ENCODE data around the gene ATG12.

DNA sequence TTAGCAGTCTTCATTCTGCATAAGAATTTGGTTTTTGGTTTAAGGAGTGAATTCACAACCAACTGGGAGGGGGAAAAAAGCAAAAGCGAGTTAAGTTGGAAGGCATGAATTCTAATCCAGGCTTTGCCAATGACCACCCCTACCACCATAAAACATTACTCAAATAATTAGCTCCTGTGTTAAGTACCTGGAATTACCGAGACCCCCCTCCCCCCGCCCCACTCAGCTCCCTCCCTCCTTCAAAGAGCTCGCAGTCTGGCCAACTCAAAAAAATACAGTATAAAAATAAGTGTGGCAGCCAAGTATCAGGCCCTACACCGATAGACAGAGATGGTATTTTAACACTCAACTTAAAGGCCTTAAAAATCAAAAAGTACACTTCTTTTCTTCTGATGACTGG is 492 bp downstream of the ATG12 start:
- TF ChIP-seq POLR2AphosphoS5 (IDR thresholded peaks at IDR 0.05) (no peak), POLR2A (IDR thresholded peaks at IDR 0.05) (no peak)

Data from spleen (tissue), 3 donors.